Suprapubic skin (tissue), 4 donors: ENCODE measurements around the gene CCDC182.

Experiments used
- CTCF ChIP-seq, 2 donors: fragments of 200-600 bp in 1 of 2; fragments of 450-650 bp in 1 of 2; sonication (generic) in 1 of 2; IDR thresholded peaks; one replicate each; pipeline ENCODE4 v1.5.1; 2016 to 2019; ENCODE audit warnings: antibody characterized with exemption in 2 of 2, mild to moderate bottlenecking in 1 of 2, moderate library complexity in 1 of 2
- EP300 ChIP-seq: sonication (generic); formaldehyde crosslinking; IDR thresholded peaks from one replicate; pipeline ENCODE4 v1.6.1; 2017; ENCODE audit warnings: antibody characterized with exemption
- POLR2AphosphoS5 ChIP-seq, 3 donors: sonication (generic); formaldehyde crosslinking; IDR thresholded peaks; one replicate each; pipeline ENCODE4 v1.6.1; 2017; ENCODE audit warnings: antibody characterized with exemption in 3 of 3

GRCh38 chr17:57701124-57701523 lies 44.0 kb downstream of the CCDC182 start:
- TF ChIP-seq CTCF (IDR thresholded peaks at IDR 0.05) (no peak), POLR2AphosphoS5 (IDR thresholded peaks at IDR 0.05) (no peak), EP300 (no peak)
